Activated CD4-positive, alpha-beta T cell treated with anti-CD3 and anti-CD28 coated beads, Interleukin-2, Interleukin-4, amounts not matched to agents 100 ng/mL and 50 ng/mL, durations not matched to agents 16 hours and 8 hours (primary cell): ENCODE data around the gene SP6.

Experiments
- DNase-seq: peaks from one replicate; pipeline ENCODE4 v3.0.0-alpha.2; 2020; ENCODE audit warnings: low spot score

The SP6 gene

GRCh38 chr17:47811709-47812108 is 39.3 kb downstream of the SP6 start:
- DNase-seq, result no peak

GRCh38 chr17:47810901-47811635 is 39.9 kb downstream of the SP6 start:
- no peak for DNase-seq

GRCh38 chr17:47810200-47810821 is 40.7 kb downstream of the SP6 start:
- DNase-seq, result peak; percentile 70

- no peak for DNase-seq
Observed at GRCh38 chr17:47808830-47809480, 42.0 kb downstream of the SP6 start.

DNA sequence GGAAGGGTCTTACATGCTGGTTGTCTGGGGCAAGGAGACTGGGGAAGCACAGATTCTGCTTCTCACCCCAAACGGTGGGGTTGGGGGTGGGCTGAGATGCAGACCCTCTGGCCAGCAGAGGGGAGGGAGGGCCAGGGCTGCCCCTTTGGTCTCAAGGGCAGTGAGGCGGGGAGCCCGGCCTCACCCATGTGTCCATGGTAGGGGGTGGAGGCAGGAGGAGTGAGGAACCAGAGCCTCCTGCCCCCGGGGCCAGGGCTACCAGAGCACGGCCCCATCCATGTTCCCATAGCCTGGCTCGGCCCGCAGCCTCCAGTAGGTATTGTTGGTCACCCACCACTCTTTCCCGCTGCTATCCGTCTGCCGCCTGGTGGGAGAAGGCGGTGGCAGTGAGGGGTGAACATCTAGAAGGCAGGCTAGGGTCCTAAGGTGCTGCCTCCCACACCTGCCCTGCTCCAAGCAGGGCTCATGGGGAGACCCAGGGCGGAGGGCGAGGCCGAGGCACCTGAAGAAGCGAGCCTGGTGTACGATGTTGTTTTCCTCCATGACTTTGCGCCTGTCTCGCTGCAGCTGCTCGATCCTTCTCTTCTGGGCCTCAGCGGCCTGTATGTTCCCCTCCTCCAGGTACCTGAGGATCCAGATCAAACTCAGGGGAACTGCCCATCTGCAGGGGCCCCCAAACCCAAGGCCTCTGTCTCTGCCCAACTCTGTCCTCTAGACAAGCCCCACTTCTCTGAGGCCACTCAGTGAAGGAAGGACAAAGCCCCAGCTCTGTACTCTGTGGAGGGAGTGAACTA is 42.7 kb downstream of the SP6 start:
- no peak for DNase-seq

GRCh38 chr17:47807421-47807820 is 43.5 kb downstream of the SP6 start:
- DNase-seq, result no peak

GRCh38 chr17:47806913-47807255 is 44.1 kb downstream of the SP6 start:
- DNase-seq, result no peak

DNA sequence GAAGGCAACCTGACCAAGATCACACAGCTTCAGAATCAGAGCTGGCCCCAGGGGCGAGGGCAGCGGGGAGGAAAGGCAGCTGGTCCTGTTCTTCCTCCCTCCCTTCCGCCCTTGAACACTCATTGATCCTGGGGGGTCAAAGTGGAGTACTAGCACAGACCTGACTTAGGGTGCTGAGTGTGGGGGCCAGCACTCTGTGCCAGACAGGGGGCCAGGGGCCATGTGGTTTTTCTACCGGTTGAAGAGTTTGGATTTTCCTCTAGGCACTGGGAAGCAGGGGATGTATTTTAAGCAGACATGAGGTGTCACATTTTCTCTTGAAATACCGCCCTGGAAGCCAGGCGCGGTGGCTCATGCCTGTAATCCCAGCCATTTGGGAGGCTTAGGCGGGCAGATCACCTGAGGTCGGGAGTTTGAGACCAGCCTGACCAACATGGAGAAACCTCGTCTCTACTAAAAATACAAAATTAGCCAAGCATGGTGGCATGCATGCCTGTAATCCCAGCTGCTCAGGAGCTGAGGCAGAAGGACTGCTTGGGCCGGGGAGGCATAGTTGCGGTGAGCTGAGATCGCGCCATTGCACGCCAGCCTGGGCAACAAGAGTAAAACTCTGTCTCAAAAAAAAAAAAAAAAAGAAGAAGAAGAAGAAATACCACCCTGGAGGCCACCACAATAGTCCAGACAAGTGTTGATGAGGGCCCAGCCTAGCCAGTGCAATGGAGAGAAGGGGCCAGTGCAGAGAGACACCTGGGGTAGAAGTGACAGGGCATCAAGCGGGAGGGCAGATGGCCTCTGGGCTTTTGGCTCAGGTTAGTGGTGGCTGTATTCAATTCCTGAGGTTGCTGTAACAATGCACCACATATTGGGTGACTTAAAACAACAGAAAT is 44.7 kb downstream of the SP6 start:
- DNase-seq, result no peak

- DNase-seq, result no peak
Observed at GRCh38 chr17:47804461-47804860, 46.5 kb downstream of the SP6 start.

DNA sequence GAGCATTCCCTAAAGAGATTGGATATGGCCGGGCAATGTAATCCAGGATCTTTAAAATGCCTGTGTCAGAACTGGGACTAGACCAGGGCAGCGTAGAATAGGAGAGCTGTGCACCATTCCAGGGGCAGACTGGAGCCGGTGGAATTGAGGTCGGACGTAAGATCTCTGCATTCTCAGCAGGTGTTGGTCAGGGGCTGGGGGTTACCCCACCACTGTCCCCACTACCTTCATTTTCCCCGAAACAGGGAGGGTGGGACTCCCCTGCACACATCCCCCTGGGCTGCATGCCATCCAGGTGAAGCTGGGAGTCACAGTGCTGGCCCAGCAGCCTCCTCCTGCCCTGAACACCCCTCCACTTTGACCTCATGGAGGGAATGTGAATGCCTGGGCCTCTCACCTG is 47.2 kb downstream of the SP6 start:
- no peak for DNase-seq

GRCh38 chr17:47803201-47803600 is 47.8 kb downstream of the SP6 start:
- DNase-seq, result no peak

DNA sequence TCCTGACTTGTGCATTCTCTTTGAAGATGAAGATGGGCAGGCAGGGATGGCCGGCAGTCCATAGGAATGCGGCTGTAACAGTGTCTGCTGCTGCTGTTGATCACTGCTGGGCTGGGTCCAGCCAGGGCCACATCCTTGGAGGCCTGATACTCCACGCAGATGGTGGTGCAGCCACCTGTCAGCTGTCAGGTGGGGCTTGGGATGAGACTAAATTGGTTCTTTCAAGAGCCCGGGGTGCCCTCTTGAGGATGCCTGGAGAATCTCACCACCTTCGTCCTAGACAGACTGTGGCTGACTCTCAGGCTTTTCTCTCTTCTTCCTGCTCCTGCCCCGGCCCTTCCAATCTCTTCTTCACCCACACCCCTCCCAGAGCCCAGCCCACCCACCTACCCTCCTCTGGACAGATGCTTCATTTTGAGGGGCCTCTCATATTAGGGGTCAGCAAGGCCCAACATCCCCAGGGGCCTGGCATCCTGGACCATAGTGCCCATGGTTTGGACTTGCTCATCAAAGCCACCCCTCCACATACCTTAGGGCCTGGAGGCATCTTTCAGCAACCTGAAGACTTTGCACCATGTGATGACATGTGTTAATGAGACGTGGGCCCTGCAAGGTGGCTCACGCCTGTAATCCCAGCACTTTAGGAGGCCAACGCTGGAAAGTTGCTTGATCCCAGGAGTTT is 48.5 kb downstream of the SP6 start:
- DNase-seq, result peak; percentile 66

DNA sequence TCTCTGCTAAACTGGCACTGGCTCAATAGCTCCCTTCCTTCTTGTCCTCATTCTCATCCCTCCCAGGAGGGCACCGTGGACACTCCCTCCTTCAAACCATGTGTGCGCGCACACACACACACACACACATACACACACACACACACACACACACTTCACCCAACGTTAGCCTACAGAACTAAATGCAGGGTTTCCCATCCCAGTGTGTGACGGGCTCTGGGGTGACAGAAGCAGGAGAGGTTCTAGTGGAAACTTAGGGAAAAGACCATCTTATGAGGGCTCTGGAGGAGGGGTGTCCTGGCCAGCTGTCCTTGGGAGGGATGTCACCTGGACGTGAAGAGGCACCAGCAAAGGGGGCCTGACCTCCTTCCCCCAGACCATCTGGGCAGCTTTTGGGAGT is 49.1 kb downstream of the SP6 start:
- no peak for DNase-seq

GRCh38 chr17:47801176-47801765 is 49.7 kb downstream of the SP6 start:
- DNase-seq, result no peak

DNA sequence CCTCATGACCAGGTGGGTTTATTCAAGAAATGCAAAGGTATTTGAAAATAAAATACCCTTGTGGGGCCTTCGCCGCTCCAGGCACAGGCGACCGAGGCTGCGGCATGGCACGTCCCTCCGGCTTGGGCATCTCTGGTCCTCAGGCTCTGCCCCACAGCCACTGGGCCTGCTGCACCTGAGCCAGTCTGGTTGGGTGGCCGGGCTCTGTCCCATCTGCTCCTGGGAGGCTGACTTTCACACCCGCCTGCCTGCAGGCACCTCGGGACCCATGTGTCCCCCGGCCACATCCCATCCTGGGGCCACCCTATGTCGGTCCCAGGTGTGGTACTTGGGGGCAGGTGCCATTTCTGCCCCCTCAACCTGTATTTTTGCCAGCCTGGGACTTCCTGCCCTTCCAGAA is 50.3 kb downstream of the SP6 start:
- DNase-seq, result no peak

GRCh38 chr17:47797797-47798196 is 53.2 kb downstream of the SP6 start:
- no peak for DNase-seq
